ENCODE measurements around the gene BAIAP3. TPM values are rescaled to one million over a fixed set of nuclear protein-coding genes. Genes with fewer than 3 reads are reported as not detected.

The BAIAP3 gene
- total RNA-seq, 4 donors from 2014 or later: 1.3 to 4.2 (median 2.3) TPM

GRCh38 chr16:1320658-1321240 lies 12.7 kb upstream of the BAIAP3 start:
- WGBS: 83% methylated on average over 6 of the region's 22 CpGs
- no peak overlapping the region for H3K4me3 ChIP-seq
- H3K4me1 ChIP-seq: peaks cover 0 to 6% (median 0%) of the 10 kb centered on the region in 4 donors
- no peak for TF ChIP-seq POLR2A (IDR thresholded peaks at IDR 0.05; ENCODE audit: low read depth)
- no peak for TF ChIP-seq EP300 (IDR thresholded peaks at IDR 0.05)
- no peak for TF ChIP-seq POLR2AphosphoS5 (IDR thresholded peaks at IDR 0.05)
- TF ChIP-seq CTCF (IDR thresholded peaks at IDR 0.05): no peak
- DNase-seq (ENCODE audit: extremely low spot score): no peak
- intact Hi-C loops (cut with DNase I): no loop called here
- H3K27me3 ChIP-seq: no peaks in the 10 kb centered on the region
- peaks cover 74 to 100% (median 98%) of the 10 kb centered on the region in 4 donors for H3K36me3 ChIP-seq
- H3K27ac ChIP-seq (replicated peaks in 1 of 4): no peak overlapping the region
- no peaks in the 10 kb centered on the region for H3K9me3 ChIP-seq

GRCh38 chr16:1322407-1322806 lies 11.0 kb upstream of the BAIAP3 start:
- 94% methylated on average over 8 of the region's 8 CpGs for WGBS
- peaks cover 0 to 7% (median 2%) of the 10 kb centered on the region in 4 donors for H3K4me1 ChIP-seq
- no peaks in the 10 kb centered on the region for H3K9me3 ChIP-seq
- no peak overlapping the region for H3K4me3 ChIP-seq
- H3K27me3 ChIP-seq: no peaks in the 10 kb centered on the region
- H3K27ac ChIP-seq (replicated peaks in 1 of 4): no peak overlapping the region
- peaks cover 58 to 96% (median 95%) of the 10 kb centered on the region in 4 donors for H3K36me3 ChIP-seq
- no peak for DNase-seq (ENCODE audit: extremely low spot score)
- no peak for TF ChIP-seq POLR2A (IDR thresholded peaks at IDR 0.05; ENCODE audit: low read depth)
- no peak for TF ChIP-seq POLR2AphosphoS5 (IDR thresholded peaks at IDR 0.05)
- no peak for TF ChIP-seq EP300 (IDR thresholded peaks at IDR 0.05)
- no peak for TF ChIP-seq CTCF (IDR thresholded peaks at IDR 0.05)
- intact Hi-C loops (cut with DNase I): no loop called here

DNA sequence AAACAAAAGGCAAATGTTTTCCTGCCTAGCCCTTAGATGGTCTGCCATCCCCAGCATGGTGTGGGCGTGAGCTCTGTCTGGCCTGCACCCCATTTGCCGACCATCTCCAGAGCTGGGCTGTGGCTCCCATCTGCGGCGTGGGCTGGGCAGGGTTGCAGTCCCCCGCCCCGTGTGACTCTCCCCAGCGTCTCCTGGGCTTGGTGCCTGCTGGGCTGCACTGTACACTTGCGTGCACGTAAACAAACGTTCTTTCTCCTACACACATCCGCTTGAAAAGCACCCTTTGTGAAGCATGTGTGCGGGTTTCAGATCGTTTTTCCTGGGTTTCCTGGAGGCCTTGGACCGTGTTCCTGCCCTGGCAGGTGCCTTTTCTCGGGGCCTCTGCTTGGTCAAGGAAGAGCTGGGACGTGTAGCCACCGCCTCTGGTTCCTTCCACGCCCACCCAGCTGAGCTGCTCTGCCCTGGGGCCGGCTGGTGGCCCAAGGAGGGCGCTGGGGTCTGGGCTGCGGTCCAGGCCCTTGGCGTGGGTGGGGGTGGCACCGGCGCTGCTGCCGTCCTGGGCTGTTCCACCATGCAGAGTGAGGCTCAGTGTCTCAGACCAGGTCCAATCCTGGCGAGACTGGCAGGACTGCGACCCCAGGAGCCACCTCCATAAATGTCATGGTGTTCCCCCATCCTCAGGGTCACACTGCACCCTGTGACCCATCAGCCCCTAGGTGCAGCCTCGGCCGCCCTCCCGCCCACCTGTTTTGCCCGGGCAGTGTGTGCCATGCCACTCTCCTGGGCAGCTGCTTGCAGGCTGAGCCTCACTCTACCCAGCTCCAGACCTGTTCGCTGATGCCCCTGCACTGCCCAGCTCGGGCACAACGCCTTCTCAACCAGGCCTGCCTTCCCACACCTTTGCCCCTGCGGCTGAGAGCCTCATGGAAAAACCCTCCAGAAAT lies 9.9 kb upstream of the BAIAP3 start:
- WGBS: 84% methylated on average over 22 of the region's 35 CpGs
- H3K27ac ChIP-seq (replicated peaks in 1 of 4): no peak overlapping the region
- no peak for DNase-seq (ENCODE audit: extremely low spot score)
- intact Hi-C loops (cut with DNase I): no loop called here
- TF ChIP-seq POLR2A (IDR thresholded peaks at IDR 0.05; ENCODE audit: low read depth): no peak
- H3K27me3 ChIP-seq: no peaks in the 10 kb centered on the region
- no peaks in the 10 kb centered on the region for H3K9me3 ChIP-seq
- peaks cover 0 to 7% (median 2%) of the 10 kb centered on the region in 4 donors for H3K4me1 ChIP-seq
- no peak overlapping the region for H3K4me3 ChIP-seq
- peaks cover 46 to 85% (median 84%) of the 10 kb centered on the region in 4 donors for H3K36me3 ChIP-seq

DNA sequence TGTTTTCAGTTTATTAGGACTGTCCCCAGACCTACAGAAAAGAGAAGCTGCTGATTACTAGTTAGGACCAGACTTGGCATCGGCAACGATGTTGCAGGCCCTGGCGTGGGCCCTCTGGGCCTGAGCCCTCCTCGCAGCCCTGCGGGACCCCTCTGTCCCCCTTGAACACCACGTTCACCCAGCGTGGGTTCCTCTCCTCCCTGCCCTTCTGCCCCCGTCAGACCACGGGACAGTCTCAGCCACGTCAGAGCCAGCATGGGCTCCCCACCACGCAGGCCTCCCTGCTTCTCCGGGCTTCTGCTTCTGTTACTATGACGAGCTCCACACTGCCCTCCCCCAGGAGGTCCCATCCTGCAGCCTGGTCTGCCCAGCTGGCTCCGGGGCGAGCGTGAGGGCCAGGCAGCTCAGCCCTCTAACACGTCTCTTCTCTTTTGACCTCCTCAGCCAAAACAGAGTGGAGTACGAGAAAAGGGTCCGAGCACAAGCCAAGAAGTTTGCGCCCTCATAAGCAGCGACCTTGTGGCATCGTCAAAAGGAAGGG lies 9.1 kb upstream of the BAIAP3 start:
- WGBS: 82% methylated on average over 15 of the region's 22 CpGs
- no peak overlapping the region for H3K27ac ChIP-seq (replicated peaks in 1 of 4)
- peaks cover 0 to 7% (median 2%) of the 10 kb centered on the region in 4 donors for H3K4me1 ChIP-seq
- no peak for DNase-seq (ENCODE audit: extremely low spot score)
- no peak overlapping the region for H3K4me3 ChIP-seq
- H3K9me3 ChIP-seq: no peaks in the 10 kb centered on the region
- no peaks in the 10 kb centered on the region for H3K27me3 ChIP-seq
- peaks cover 38 to 77% (median 76%) of the 10 kb centered on the region in 4 donors for H3K36me3 ChIP-seq
- no peak for TF ChIP-seq POLR2A (IDR thresholded peaks at IDR 0.05; ENCODE audit: low read depth)
- no peak for TF ChIP-seq POLR2AphosphoS5 (IDR thresholded peaks at IDR 0.05)
- TF ChIP-seq CTCF (IDR thresholded peaks at IDR 0.05): no peak
- TF ChIP-seq EP300 (IDR thresholded peaks at IDR 0.05): no peak
- intact Hi-C loops (cut with DNase I): no loop called here

DNA sequence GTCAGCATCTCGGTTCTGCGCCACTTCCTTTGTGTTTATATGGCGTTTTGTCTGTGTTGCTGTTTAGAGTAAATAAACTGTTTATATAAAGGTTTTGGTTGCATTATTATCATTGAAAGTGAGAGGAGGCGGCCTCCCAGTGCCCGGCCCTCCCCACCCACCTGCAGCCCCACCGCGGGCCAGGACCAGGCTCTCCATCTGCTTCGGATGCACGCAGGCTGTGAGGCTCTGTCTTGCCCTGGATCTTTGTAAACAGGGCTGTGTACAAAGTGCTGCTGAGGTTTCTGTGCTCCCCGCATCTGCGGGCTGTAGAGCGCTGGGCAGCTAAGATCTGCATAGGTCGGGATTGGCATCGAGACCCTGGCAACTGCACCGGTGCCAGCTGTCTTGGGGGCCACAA lies 8.2 kb upstream of the BAIAP3 start:
- H3K36me3 ChIP-seq: peaks cover 29 to 68% (median 67%) of the 10 kb centered on the region in 4 donors
- H3K27me3 ChIP-seq: peaks cover 0 to 3% (median 0%) of the 10 kb centered on the region in 4 donors
- TF ChIP-seq CTCF (IDR thresholded peaks at IDR 0.05) (no peak), POLR2A (IDR thresholded peaks at IDR 0.05; ENCODE audit: low read depth) (no peak), EP300 (IDR thresholded peaks at IDR 0.05) (no peak), POLR2AphosphoS5 (IDR thresholded peaks at IDR 0.05) (no peak)
- no peak for DNase-seq (ENCODE audit: extremely low spot score)
- peaks cover 0 to 3% (median under 1%) of the 10 kb centered on the region in 4 donors for H3K9me3 ChIP-seq
- peaks cover 0 to 7% (median 2%) of the 10 kb centered on the region in 4 donors for H3K4me1 ChIP-seq
- intact Hi-C loops (cut with DNase I): no loop called here
- no peak overlapping the region for H3K27ac ChIP-seq (replicated peaks in 1 of 4)
- WGBS: 84% methylated on average over 9 of the region's 15 CpGs
- H3K4me3 ChIP-seq: no peak overlapping the region

Data from esophagus muscularis mucosa (tissue), 4 donors.